GM12878 (cell line): ENCODE measurements around the gene RIMBP2. TPM values are rescaled to one million over a fixed set of nuclear protein-coding genes. Genes with fewer than 3 reads are reported as not detected.

Experiments used
- ATAC-seq: fragments of 200-7000 bp; cut with Tn5 transposase; 3 replicates; pipeline ENCODE4 v1.9.1; 2020; ENCODE audit warnings: mild to moderate bottlenecking, moderate library complexity
- BruUV-seq: library from RNA; stranded (reverse); fragments of 400-500 nt; replicated peaks from 2 replicates; lab custom pipeline; 2021; lab: Mats Ljungman, UMichigan
- CTCF ChIA-PET: fragments of 300-600 bp; sonication (Branson Sonifier 250); formaldehyde crosslinking; extraction: SDS; loops from one replicate; lab custom pipeline; 2021; ENCODE audit warnings: inconsistent platforms; lab: Yijun Ruan, JAX
- POLR2A ChIA-PET: fragments of 350-600 bp; formaldehyde crosslinking; extraction: SDS; loops from one replicate; lab custom pipeline; 2021; ENCODE audit warnings: inconsistent platforms; lab: Charles Lee
- RAD21 ChIA-PET: fragments of 300-600 bp; sonication (Branson Sonifier 250); formaldehyde crosslinking; loops from one replicate; lab custom pipeline; 2023; ENCODE audit warnings: antibody characterized with exemption; ENCODE audit not compliant: unreplicated experiment; lab: Charles Lee
- SMC1A ChIA-PET: fragments of 300-600 bp; sonication (Branson Sonifier 250); formaldehyde crosslinking; loops from one replicate; lab custom pipeline; 2023; ENCODE audit not compliant: unreplicated experiment, uncharacterized antibody; lab: Charles Lee
- DNase-seq: peaks from one replicate; pipeline ENCODE4 v3.0.0-alpha.2; 2011; ENCODE audit warnings: low read depth, low spot score
- FAIRE-seq: peaks from 3 replicates; lab custom pipeline; 2011; peaks lifted over from hg19 to GRCh38; lab: Jason Lieb, UNC
- H2AFZ ChIP-seq: 2 replicates; pipeline ENCODE4 v1.6.0; 2011; ENCODE audit warnings: low read depth, low read length, control low read depth; ENCODE audit not compliant: control insufficient read depth
- H3K27ac ChIP-seq: 2 replicates; pipeline ENCODE4 v1.5.1; 2011; ENCODE audit warnings: control low read depth; ENCODE audit not compliant: control insufficient read depth, insufficient read depth
- H3K27me3 ChIP-seq, 2 experiments: replicated peaks in 1 of 2; 2 replicates each; pipeline versions ENCODE4 v1.6.0 to v1.6.1; 2011; ENCODE audit warnings: low read length in 1 of 2; ENCODE audit not compliant: control insufficient read depth in 2 of 2, insufficient read depth in 2 of 2
- H3K36me3 ChIP-seq, 2 experiments: 2 replicates each; pipeline ENCODE4 v1.5.1; 2011; ENCODE audit warnings: low read length in 1 of 2; ENCODE audit not compliant: control insufficient read depth in 2 of 2, insufficient read depth in 2 of 2
- H3K4me1 ChIP-seq: 2 replicates; pipeline ENCODE4 v1.6.1; 2011; ENCODE audit warnings: mild to moderate bottlenecking, low read length, moderate library complexity, mixed read lengths; ENCODE audit not compliant: control insufficient read depth, insufficient read depth
- H3K4me2 ChIP-seq: 2 replicates; pipeline ENCODE4 v1.6.0; 2011; ENCODE audit warnings: control low read depth; ENCODE audit not compliant: control insufficient read depth, insufficient read depth
- H3K4me3 ChIP-seq: fragments of 200-600 bp; sonication (generic); 2 replicates; pipeline ENCODE4 v1.5.1; 2016
- H3K79me2 ChIP-seq: 2 replicates; pipeline ENCODE4 v1.6.0; 2011; ENCODE audit warnings: low read length; ENCODE audit not compliant: control insufficient read depth, insufficient read depth
- H3K9ac ChIP-seq: 2 replicates; pipeline ENCODE4 v1.8.0; 2011; ENCODE audit warnings: low read length, control low read depth, mixed read lengths; ENCODE audit not compliant: control insufficient read depth, insufficient read depth
- H3K9me3 ChIP-seq: replicated peaks from 3 replicates; pipeline ENCODE4 v1.5.1; 2011; ENCODE audit warnings: mild to moderate bottlenecking, low read length; ENCODE audit not compliant: control insufficient read depth, insufficient read depth
- H4K20me1 ChIP-seq: 2 replicates; pipeline ENCODE4 v1.6.0; 2011; ENCODE audit not compliant: control insufficient read depth, insufficient read depth
- BMI1 ChIP-seq: fragments of 450-650 bp; IDR thresholded peaks from 2 replicates; pipeline ENCODE4 v1.6.1; 2016; ENCODE audit warnings: mild to moderate bottlenecking, moderate library complexity, borderline replicate concordance
- CHD4 ChIP-seq: fragments of 200-600 bp; sonication (generic); IDR thresholded peaks from 2 replicates; pipeline ENCODE4 v1.6.1; 2016; ENCODE audit warnings: mild to moderate bottlenecking
- FOS ChIP-seq: IDR thresholded peaks from 3 replicates; pipeline ENCODE4 v1.6.1; 2011; ENCODE audit warnings: borderline replicate concordance; ENCODE audit not compliant: insufficient read length; ENCODE audit errors: extremely low read depth
- FOXK2 ChIP-seq: fragments of 450-650 bp; IDR thresholded peaks from 2 replicates; pipeline ENCODE4 v1.6.1; 2017; ENCODE audit warnings: mild to moderate bottlenecking, moderate library complexity
- HCFC1 ChIP-seq: fragments of 150-350 bp; IDR thresholded peaks from 2 replicates; pipeline ENCODE4 v1.6.1; 2014; ENCODE audit warnings: low read length
- KDM1A ChIP-seq: fragments of 200-600 bp; sonication (generic); IDR thresholded peaks from 2 replicates; pipeline ENCODE4 v1.6.1; 2016; ENCODE audit warnings: borderline replicate concordance
- MTA3 ChIP-seq: IDR thresholded peaks from 2 replicates; pipeline ENCODE4 v1.6.1; 2012; ENCODE audit warnings: low read length, inconsistent platforms, borderline replicate concordance
- NBN ChIP-seq: fragments of 450-650 bp; IDR thresholded peaks from 2 replicates; pipeline ENCODE4 v1.6.1; 2016
- NFIC ChIP-seq: IDR thresholded peaks from 2 replicates; pipeline ENCODE4 v1.6.1; 2012; ENCODE audit warnings: low read depth, mild to moderate bottlenecking, inconsistent platforms, low read length, moderate library complexity
- NFYB ChIP-seq: IDR thresholded peaks from 2 replicates; pipeline ENCODE4 v1.6.1; 2011; ENCODE audit warnings: low read depth, mild to moderate bottlenecking, low read length, improper control_type of control experiment, moderate library complexity; ENCODE audit not compliant: insufficient read depth
- PBX3 ChIP-seq: IDR thresholded peaks from 2 replicates; pipeline ENCODE4 v1.6.1; 2011; ENCODE audit warnings: mild to moderate bottlenecking, low read depth, low read length, moderate library complexity; ENCODE audit not compliant: insufficient replicate concordance
- POLR2AphosphoS2 ChIP-seq: IDR thresholded peaks from 2 replicates; pipeline ENCODE4 v1.6.1; 2011; ENCODE audit warnings: low read depth, mild to moderate bottlenecking, low read length, improper control_type of control experiment, moderate library complexity
- RBBP5 ChIP-seq: fragments of 200-600 bp; sonication (generic); conservative IDR thresholded peaks from 2 replicates; pipeline ENCODE4 v1.6.1; 2016
- RFX5 ChIP-seq: IDR thresholded peaks from 2 replicates; pipeline ENCODE4 v1.6.1; 2011; ENCODE audit warnings: low read depth, low read length, improper control_type of control experiment
- SIX5 ChIP-seq: IDR thresholded peaks from 2 replicates; pipeline ENCODE4 v1.6.1; 2011; ENCODE audit warnings: mild to moderate bottlenecking, low read depth, low read length, moderate library complexity; ENCODE audit not compliant: severe bottlenecking
- SP1 ChIP-seq: IDR thresholded peaks from one replicate; pipeline ENCODE4 v1.6.1; 2011; ENCODE audit warnings: low read depth, low read length
- SRF ChIP-seq, 2 experiments: IDR thresholded peaks; 2 replicates each; pipeline ENCODE4 v1.6.1; 2011; ENCODE audit warnings: low read depth in 2 of 2, low read length in 2 of 2, mild to moderate bottlenecking in 1 of 2, moderate library complexity in 1 of 2
- SUPT20H ChIP-seq: IDR thresholded peaks from 2 replicates; pipeline ENCODE4 v1.6.1; 2011; ENCODE audit warnings: low read depth, mild to moderate bottlenecking, low read length, moderate library complexity, borderline replicate concordance; ENCODE audit not compliant: control insufficient read depth
- ZNF622 ChIP-seq: fragments of 450-650 bp; IDR thresholded peaks from 2 replicates; pipeline ENCODE4 v1.6.1; 2017; ENCODE audit warnings: mild to moderate bottlenecking, inconsistent platforms
- WGBS: methylation state at CpG from one replicate; pipeline ENCODE4 v1.1.6; 2016; ENCODE audit warnings: low lambda C conversion rate; ENCODE audit not compliant: insufficient replicate concordance, insufficient coverage; ENCODE audit errors: missing lambda C conversion rate; 5-methylcytosine and 5-hydroxymethylcytosine counted together
- in situ Hi-C: fragments of 300-500 bp; cut with MboI; formaldehyde crosslinking; loops from 9 replicates; pipeline ENCODE4 v1.14.3; 2018; ENCODE audit warnings: mixed read lengths
- intact Hi-C: fragments of 100-400 bp; cut with micrococcal nuclease; formaldehyde crosslinking; loops from one replicate; pipeline ENCODE4 v1.14.2; 2022; ENCODE audit not compliant: unreplicated experiment
- polyA plus RNA-seq, 11 experiments: library from polyadenylated mRNA; depleted of rRNA in 4 of 11; unstranded in 6 of 11; stranded (reverse) in 5 of 11; fragments of >200 nt; fragmentation: Nextera tagmentation in 4 of 11; fragmentation: Illumina TruSeq in 1 of 11; extraction: Ambion mirVana in 4 of 11; extraction: Trizol in 1 of 11; gene quantifications; 1 replicate in 1 of 11; 2 replicates in 10 of 11; pipeline versions ENCODE4 v1.2.1 to v1.2.3, GENCODE V29; 2011 to 2016; ENCODE audit warnings: inconsistent platforms in 2 of 11, missing spikeins in 2 of 11, low read depth in 1 of 11
- total RNA-seq, 4 experiments: library from RNA; depleted of rRNA in 3 of 4; stranded (reverse); fragments of >200 nt in 3 of 4; fragmentation: Illumina TruSeq in 1 of 4; extraction: Trizol in 1 of 4; gene quantifications; 2 replicates each; pipeline versions ENCODE4 v1.2.1 to v1.2.3, GENCODE V29; 2013 to 2021
- TF ChIP-seq, protein P1 (sequence below): fragments of 450-650 bp; IDR thresholded peaks from 2 replicates; pipeline ENCODE4 v1.6.1; 2017; ENCODE audit warnings: mild to moderate bottlenecking

RIMBP2 gene
- total and polyA plus RNA-seq, 10 of the 15 experiments (the other 5 are each of a cell fraction or from before 2014, with no cell fraction given): 0.04 to 2.9 (median 0.07) TPM; not detected in 1

- no peak overlapping the region for H2AFZ ChIP-seq
- FAIRE-seq (no peak), DNase-seq (no peak), ATAC-seq (no peak)
- ChIA-PET POLR2A (no interaction called here), CTCF (no interaction called here), RAD21 (no interaction called here)
- H3K9ac ChIP-seq: no peak overlapping the region
- H3K27ac ChIP-seq: no peak overlapping the region
- H3K4me3 ChIP-seq: no peak overlapping the region
- no peaks in the 10 kb centered on the region for H3K27me3 ChIP-seq
- no TSS peak for BruUV-seq
- no peaks in the 10 kb centered on the region for H3K36me3 ChIP-seq
- H3K4me2 ChIP-seq: no peak overlapping the region
- no peaks in the 10 kb centered on the region for H4K20me1 ChIP-seq
- 13% methylated on average over 4 of the region's 4 CpGs for WGBS
- in situ Hi-C loops (no loop called here), intact Hi-C loops (no loop called here)
- H3K9me3 ChIP-seq: no peaks in the 10 kb centered on the region
- no peak for TF ChIP-seq NBN
- no peak for TF ChIP-seq SUPT20H
- TF ChIP-seq PBX3: no peak
- no peak for TF ChIP-seq SIX5
- no peak for TF ChIP-seq SP1
- no peak for TF ChIP-seq KDM1A
- TF ChIP-seq FOXK2: no peak
- TF ChIP-seq MTA3: no peak
- TF ChIP-seq POLR2AphosphoS2: no peak
- TF ChIP-seq, protein P1, sequence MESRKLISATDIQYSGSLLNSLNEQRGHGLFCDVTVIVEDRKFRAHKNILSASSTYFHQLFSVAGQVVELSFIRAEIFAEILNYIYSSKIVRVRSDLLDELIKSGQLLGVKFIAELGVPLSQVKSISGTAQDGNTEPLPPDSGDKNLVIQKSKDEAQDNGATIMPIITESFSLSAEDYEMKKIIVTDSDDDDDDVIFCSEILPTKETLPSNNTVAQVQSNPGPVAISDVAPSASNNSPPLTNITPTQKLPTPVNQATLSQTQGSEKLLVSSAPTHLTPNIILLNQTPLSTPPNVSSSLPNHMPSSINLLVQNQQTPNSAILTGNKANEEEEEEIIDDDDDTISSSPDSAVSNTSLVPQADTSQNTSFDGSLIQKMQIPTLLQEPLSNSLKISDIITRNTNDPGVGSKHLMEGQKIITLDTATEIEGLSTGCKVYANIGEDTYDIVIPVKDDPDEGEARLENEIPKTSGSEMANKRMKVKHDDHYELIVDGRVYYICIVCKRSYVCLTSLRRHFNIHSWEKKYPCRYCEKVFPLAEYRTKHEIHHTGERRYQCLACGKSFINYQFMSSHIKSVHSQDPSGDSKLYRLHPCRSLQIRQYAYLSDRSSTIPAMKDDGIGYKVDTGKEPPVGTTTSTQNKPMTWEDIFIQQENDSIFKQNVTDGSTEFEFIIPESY: no peak
- no peak for TF ChIP-seq CHD4
- TF ChIP-seq BMI1: no peak
- TF ChIP-seq FOS: no peak
- no peak for TF ChIP-seq RBBP5
- no peak for TF ChIP-seq ZNF622
- TF ChIP-seq HCFC1: no peak
- no peak for TF ChIP-seq NFYB
- no peak for TF ChIP-seq NFIC
- TF ChIP-seq RFX5: no peak
- no peak for TF ChIP-seq SRF (IDR thresholded peaks at IDR 0.05; ENCODE audit: low read depth in 2 of 2, low read length in 2 of 2)
- TF ChIP-seq, all 136 proteins: peak for 0
- H3K79me2 ChIP-seq: no peaks in the 10 kb centered on the region
- no peaks in the 10 kb centered on the region for H3K4me1 ChIP-seq
- SMC1A ChIA-PET: no interaction called here
Measured at GRCh38 chr12:130617219-130617618, 98.9 kb downstream of the RIMBP2 start.
